Activated naive CD4-positive, alpha-beta T cell treated with anti-CD3 and anti-CD28 coated beads for 36 hours (primary cell): ENCODE measurements around the gene INTS1. TPM values are rescaled to one million over a fixed set of nuclear protein-coding genes. Genes with fewer than 3 reads are reported as not detected.

Experiments
- CTCF ChIA-PET: fragments of 350-600 bp; sonication (Branson Sonifier 250); formaldehyde crosslinking; loops from one replicate; lab custom pipeline; 2021; ENCODE audit warnings: antibody characterized with exemption; lab: Charles Lee
- DNase-seq: peaks from one replicate; pipeline ENCODE4 v3.0.0-alpha.2; 2020
- H3K27ac Mint-ChIP-seq: one replicate; pipeline ENCODE4 v1.8.0; 2021; ENCODE audit warnings: mild to moderate bottlenecking, mixed read lengths
- H3K27me3 Mint-ChIP-seq: one replicate; pipeline ENCODE4 v1.8.0; 2021; ENCODE audit warnings: low read depth, mixed read lengths
- H3K36me3 Mint-ChIP-seq: one replicate; pipeline ENCODE4 v1.8.0; 2021; ENCODE audit warnings: low read depth, mixed read lengths
- H3K4me1 Mint-ChIP-seq: one replicate; pipeline ENCODE4 v1.8.0; 2021; ENCODE audit warnings: low read depth, mixed read lengths
- H3K4me3 Mint-ChIP-seq: one replicate; pipeline ENCODE4 v1.8.0; 2021; ENCODE audit warnings: mild to moderate bottlenecking, moderate library complexity, mixed read lengths
- H3K9me3 Mint-ChIP-seq: one replicate; pipeline ENCODE4 v1.8.0; 2021; ENCODE audit warnings: mixed read lengths
- intact Hi-C: fragments of 100-400 bp; cut with micrococcal nuclease; formaldehyde crosslinking; loops from one replicate; pipeline ENCODE4 v1.15.1; 2023
- total RNA-seq, 2 experiments: library from RNA; stranded (reverse); gene quantifications; one replicate each; pipeline ENCODE4 v1.2.3, GENCODE V29; 2021

INTS1 gene
- total RNA-seq, 2 experiments from 2014 or later = 97.6 to 103 TPM

DNA sequence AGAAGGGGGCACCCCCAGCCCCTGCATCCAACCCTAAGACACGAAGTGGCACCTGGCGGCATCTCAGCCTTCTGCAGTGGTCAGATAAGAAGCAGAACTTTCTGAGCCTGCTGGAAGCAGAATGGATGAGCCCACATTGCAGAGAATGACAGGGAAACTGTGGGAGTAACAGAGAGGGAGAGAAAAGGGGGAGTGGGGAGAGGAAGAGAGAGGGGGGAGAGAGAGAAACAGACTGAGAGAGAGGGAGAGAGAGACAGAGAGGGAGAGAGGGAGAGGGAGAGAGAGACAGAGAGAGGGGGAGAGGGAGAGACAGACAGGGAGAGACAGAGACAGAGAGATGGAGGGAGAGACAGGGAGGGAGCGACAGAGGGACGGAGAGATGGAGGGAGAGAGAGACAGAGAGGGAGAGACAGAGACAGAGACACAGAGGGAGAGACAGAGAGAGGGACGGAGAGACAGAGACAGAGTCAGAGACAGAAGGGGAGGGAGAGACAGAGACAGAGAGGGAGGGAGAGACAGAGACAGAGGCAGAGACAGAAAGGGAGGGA, 80.9 kb downstream of the INTS1 start:
- CTCF ChIA-PET = interaction anchor here (1.3 kb wide), 1 partner anchor 9 kb away, joined by 5 read pairs; no protein-coding TSS in a partner anchor
- no peak overlapping the region for H3K27ac Mint-ChIP-seq
- no peak for DNase-seq

GRCh38 chr7:1422512-1423263, 81.5 kb downstream of the INTS1 start:
- no peak overlapping the region for H3K4me3 Mint-ChIP-seq
- H3K9me3 Mint-ChIP-seq = no peaks in the 10 kb centered on the region
- no peaks in the 10 kb centered on the region for H3K36me3 Mint-ChIP-seq
- H3K4me1 Mint-ChIP-seq = peaks cover 9% of the 10 kb centered on the region
- CTCF ChIA-PET = interaction anchor here (1.1 to 1.3 kb wide), 2 partner anchors 10 to 19 kb away, joined by 3 to 5 read pairs; no protein-coding TSS in a partner anchor
- H3K27me3 Mint-ChIP-seq = peaks cover 5% of the 10 kb centered on the region
- intact Hi-C loops = no loop called here
- DNase-seq = no peak
- H3K27ac Mint-ChIP-seq = no peak overlapping the region

More for the DNA sequence above, 80.9 kb downstream of the INTS1 start:
- Mint-ChIP-seq H3K36me3 (no peaks in the 10 kb centered on the region), H3K9me3 (no peaks in the 10 kb centered on the region), H3K4me3 (no peak overlapping the region), H3K27me3 (peaks cover 5% of the 10 kb centered on the region), H3K4me1 (peaks cover 3% of the 10 kb centered on the region)
- intact Hi-C loops = no loop called here

GRCh38 chr7:1421946-1422345, 82.2 kb downstream of the INTS1 start:
- intact Hi-C loops = no loop called here
- peaks cover 5% of the 10 kb centered on the region for H3K27me3 Mint-ChIP-seq
- H3K36me3 Mint-ChIP-seq = no peaks in the 10 kb centered on the region
- H3K9me3 Mint-ChIP-seq = no peaks in the 10 kb centered on the region
- H3K4me3 Mint-ChIP-seq = no peak overlapping the region
- no peak for DNase-seq
- H3K27ac Mint-ChIP-seq = no peak overlapping the region
- CTCF ChIA-PET = interaction anchor here (1.1 kb wide), 1 partner anchor 18 kb away, joined by 3 read pairs; no protein-coding TSS in a partner anchor
- H3K4me1 Mint-ChIP-seq = peaks cover 15% of the 10 kb centered on the region

DNA sequence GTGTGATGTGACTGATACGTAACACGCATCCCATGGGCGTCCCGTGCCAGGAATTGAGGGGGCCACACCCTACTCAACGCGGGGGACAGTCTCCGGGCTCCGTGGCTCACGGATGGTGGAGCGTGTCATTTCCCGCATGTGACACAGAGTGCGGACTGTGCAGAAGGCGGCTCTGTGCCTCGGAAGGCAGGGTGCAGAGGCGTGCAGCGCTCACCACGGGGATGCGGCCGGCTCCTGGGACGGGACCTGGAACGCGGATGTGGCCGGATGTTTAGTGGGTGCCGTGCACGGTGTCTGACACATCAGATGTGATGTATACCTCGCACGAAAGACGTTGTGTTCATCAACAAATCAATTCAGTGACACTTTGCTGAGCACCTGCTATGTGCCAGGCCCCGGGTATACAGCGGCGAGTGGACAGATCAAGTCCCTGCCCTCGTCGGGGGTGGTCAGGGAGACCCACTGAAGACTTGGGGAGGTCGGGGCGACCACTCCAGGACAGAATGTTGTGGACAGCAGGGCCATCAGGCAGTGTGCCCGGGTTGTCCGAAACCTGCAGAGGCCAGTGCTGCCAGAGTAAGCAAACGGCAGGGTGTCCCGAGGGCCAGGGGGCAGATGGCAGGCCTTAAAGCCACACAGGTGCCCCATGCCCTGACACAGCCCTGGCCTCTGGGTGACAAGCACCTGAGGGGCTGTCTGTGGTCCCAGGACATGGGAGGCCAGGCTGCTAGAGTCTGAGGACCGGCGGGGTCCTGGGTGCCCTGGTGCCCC, 83.0 kb downstream of the INTS1 start:
- H3K27ac Mint-ChIP-seq = no peak overlapping the region
- H3K36me3 Mint-ChIP-seq = no peaks in the 10 kb centered on the region
- intact Hi-C loops = no loop called here
- no peak overlapping the region for H3K4me3 Mint-ChIP-seq
- H3K9me3 Mint-ChIP-seq = no peaks in the 10 kb centered on the region
- peaks cover 5% of the 10 kb centered on the region for H3K27me3 Mint-ChIP-seq
- DNase-seq = no peak
- CTCF ChIA-PET = no interaction called here
- peaks cover 17% of the 10 kb centered on the region for H3K4me1 Mint-ChIP-seq

Other genes with a start within 250 kb of the INTS1 start
- 1 to 10 TPM; 3.7 to 4.2 TPM for gene MICALL2, start 44.9 kb downstream of the INTS1 start, total RNA-seq
- gene MAFK, start 26.3 kb upstream of the INTS1 start, total RNA-seq = 10 to 100 TPM; 33.0 to 34.6 TPM
- under 1 TPM in 1 of 2 experiments, not detected in 1; 0.36 TPM for gene TMEM184A, start 51.8 kb upstream of the INTS1 start, total RNA-seq
- gene PSMG3, start 65.6 kb upstream of the INTS1 start, total RNA-seq = 10 to 100 TPM; 29.8 to 33.9 TPM
- not detected for gene ELFN1, start 165.9 kb upstream of the INTS1 start, total RNA-seq